ENCODE measurements around the gene WAS.
A peak's percentile ranks its signal among the peaks of the same experiment; 100 is the strongest.
"Not testable (repeated sequence)": the region's sequence is repeated elsewhere in the genome, so short reads cannot be mapped to it uniquely, and the experiment has no call there.

Gene WAS

DNA sequence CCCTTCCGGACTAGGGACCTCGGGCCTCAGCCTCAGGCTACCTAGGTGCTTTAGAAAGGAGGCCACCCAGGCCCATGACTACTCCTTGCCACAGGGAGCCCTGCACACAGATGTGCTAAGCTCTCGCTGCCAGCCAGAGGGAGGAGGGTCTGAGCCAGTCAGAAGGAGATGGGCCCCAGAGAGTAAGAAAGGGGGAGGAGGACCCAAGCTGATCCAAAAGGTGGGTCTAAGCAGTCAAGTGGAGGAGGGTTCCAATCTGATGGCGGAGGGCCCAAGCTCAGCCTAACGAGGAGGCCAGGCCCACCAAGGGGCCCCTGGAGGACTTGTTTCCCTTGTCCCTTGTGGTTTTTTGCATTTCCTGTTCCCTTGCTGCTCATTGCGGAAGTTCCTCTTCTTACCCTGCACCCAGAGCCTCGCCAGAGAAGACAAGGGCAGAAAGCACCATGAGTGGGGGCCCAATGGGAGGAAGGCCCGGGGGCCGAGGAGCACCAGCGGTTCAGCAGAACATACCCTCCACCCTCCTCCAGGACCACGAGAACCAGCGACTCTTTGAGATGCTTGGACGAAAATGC, at the start of gene WAS:
Gene WAS, plus strand, starts transcription at position 389 of the 572 bp plus-strand sequence. Its CDS starts 55 bp downstream, at position 444.
- Histone ChIP-seq H3K27ac (ENCODE audit: low read depth, low read length) (peak within 1 kb of the TSS; percentile 32), H3K4me3 (ENCODE audit: low read depth in 1 of 2, low read length in 2 of 2) (peak within 1 kb of the TSS; percentile 52 to 60), H3K36me3 (ENCODE audit: control insufficient read depth in 1 of 2, insufficient read depth in 2 of 2, low read length in 2 of 2) (no peaks in the 10 kb centered on the region), H3K9me3 (ENCODE audit: control insufficient read depth in 1 of 2, low read length in 2 of 2) (no peaks in the 10 kb centered on the region), H3K4me1 (ENCODE audit: control insufficient read depth in 1 of 2, insufficient read depth in 2 of 2, low read length in 2 of 2) (peaks cover 0 to 3% of the 10 kb centered on the region in 2 donors), H3K9ac (ENCODE audit: low read depth in 1 of 2, low read length in 2 of 2) (peak within 1 kb of the TSS; percentile 18 to 51), H3K27me3 (ENCODE audit: control insufficient read depth in 1 of 2, insufficient read depth in 2 of 2, low read length in 2 of 2) (no peaks in the 10 kb centered on the region)

GRCh38 chrX:48636301-48636700, 47.3 kb upstream of the WAS start:
- Histone ChIP-seq H3K27me3 (ENCODE audit: control insufficient read depth in 1 of 2, insufficient read depth in 2 of 2, low read length in 2 of 2) (no peaks in the 10 kb centered on the region), H3K36me3 (ENCODE audit: control insufficient read depth in 1 of 2, insufficient read depth in 2 of 2, low read length in 2 of 2) (no peaks in the 10 kb centered on the region), H3K9me3 (ENCODE audit: control insufficient read depth in 1 of 2, low read length in 2 of 2) (no peaks in the 10 kb centered on the region), H3K4me1 (ENCODE audit: control insufficient read depth in 1 of 2, insufficient read depth in 2 of 2, low read length in 2 of 2) (peaks cover 0 to 7% of the 10 kb centered on the region in 2 donors), H3K27ac (ENCODE audit: low read depth, low read length) (no peak overlapping the region), H3K4me3 (ENCODE audit: low read depth in 1 of 2, low read length in 2 of 2) (no peak overlapping the region), H3K9ac (ENCODE audit: low read depth in 1 of 2, low read length in 2 of 2) (no peak overlapping the region)

DNA sequence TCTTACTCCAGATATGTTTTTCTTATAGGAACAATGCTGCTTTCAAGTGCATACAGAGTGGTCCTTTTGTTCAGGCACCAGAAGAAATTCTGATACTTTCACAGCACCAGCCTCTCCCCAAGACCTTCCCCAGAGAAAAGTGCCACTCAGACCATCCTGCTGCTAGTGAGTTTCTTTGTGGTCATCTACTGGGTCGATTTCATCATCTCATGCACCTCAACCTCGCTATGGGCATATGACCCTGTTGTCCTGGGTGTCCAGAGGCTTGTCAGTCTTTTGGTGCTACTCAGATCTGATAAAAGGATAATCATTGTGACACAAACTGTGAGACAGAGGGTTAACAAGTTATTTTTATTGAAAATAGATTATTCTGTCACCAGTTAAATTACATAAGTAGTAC, 46.8 kb upstream of the WAS start:
- no peak overlapping the region for H3K27ac ChIP-seq (ENCODE audit: low read depth, low read length)
- no peak overlapping the region for H3K4me3 ChIP-seq (ENCODE audit: low read depth in 1 of 2, low read length in 2 of 2)
- no peaks in the 10 kb centered on the region for H3K9me3 ChIP-seq (ENCODE audit: control insufficient read depth in 1 of 2, low read length in 2 of 2)
- H3K9ac ChIP-seq (ENCODE audit: low read depth in 1 of 2, low read length in 2 of 2) = no peak overlapping the region
- H3K4me1 ChIP-seq (ENCODE audit: control insufficient read depth in 1 of 2, insufficient read depth in 2 of 2, low read length in 2 of 2) = peaks cover 0 to 5% of the 10 kb centered on the region in 2 donors
- H3K36me3 ChIP-seq (ENCODE audit: control insufficient read depth in 1 of 2, insufficient read depth in 2 of 2, low read length in 2 of 2) = no peaks in the 10 kb centered on the region
- H3K27me3 ChIP-seq (ENCODE audit: control insufficient read depth in 1 of 2, insufficient read depth in 2 of 2, low read length in 2 of 2) = no peaks in the 10 kb centered on the region

DNA sequence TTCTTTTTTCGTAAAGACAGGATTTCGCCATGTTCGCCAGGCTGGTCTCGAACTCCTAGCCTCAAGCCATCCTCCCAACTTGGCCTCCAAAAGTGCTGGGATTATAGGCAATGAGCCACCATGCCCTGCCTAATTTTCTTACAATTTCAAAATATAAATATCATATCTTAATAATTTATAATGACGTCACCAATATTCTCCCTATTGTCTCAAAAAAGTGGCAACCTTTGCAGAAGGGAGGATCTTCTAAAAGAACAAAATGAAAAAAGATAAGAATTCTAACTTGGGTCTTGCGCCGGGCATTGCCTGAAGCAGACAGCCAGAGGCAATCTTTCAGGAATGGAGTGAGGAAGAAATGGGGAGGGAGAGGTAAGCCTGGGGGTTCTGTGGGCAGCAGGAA, 37.9 kb upstream of the WAS start:
- H3K27ac ChIP-seq (ENCODE audit: low read depth, low read length) = no peak overlapping the region
- no peak overlapping the region for H3K9ac ChIP-seq (ENCODE audit: low read depth in 1 of 2, low read length in 2 of 2)
- no peaks in the 10 kb centered on the region for H3K27me3 ChIP-seq (ENCODE audit: control insufficient read depth in 1 of 2, insufficient read depth in 2 of 2, low read length in 2 of 2)
- H3K4me3 ChIP-seq (ENCODE audit: low read depth in 1 of 2, low read length in 2 of 2) = no peak overlapping the region
- H3K4me1 ChIP-seq (ENCODE audit: control insufficient read depth in 1 of 2, insufficient read depth in 2 of 2, low read length in 2 of 2) = no peaks in the 10 kb centered on the region
- no peaks in the 10 kb centered on the region for H3K36me3 ChIP-seq (ENCODE audit: control insufficient read depth in 1 of 2, insufficient read depth in 2 of 2, low read length in 2 of 2)
- H3K9me3 ChIP-seq (ENCODE audit: control insufficient read depth in 1 of 2, low read length in 2 of 2) = no peaks in the 10 kb centered on the region

- H3K9ac ChIP-seq (ENCODE audit: low read depth in 1 of 2, low read length in 2 of 2) = no peak overlapping the region
- H3K9me3 ChIP-seq (ENCODE audit: control insufficient read depth in 1 of 2, low read length in 2 of 2) = no peaks in the 10 kb centered on the region
- H3K36me3 ChIP-seq (ENCODE audit: control insufficient read depth in 1 of 2, insufficient read depth in 2 of 2, low read length in 2 of 2) = no peaks in the 10 kb centered on the region
- H3K27me3 ChIP-seq (ENCODE audit: control insufficient read depth in 1 of 2, insufficient read depth in 2 of 2, low read length in 2 of 2) = no peaks in the 10 kb centered on the region
- no peaks in the 10 kb centered on the region for H3K4me1 ChIP-seq (ENCODE audit: control insufficient read depth in 1 of 2, insufficient read depth in 2 of 2, low read length in 2 of 2)
- H3K4me3 ChIP-seq (ENCODE audit: low read depth in 1 of 2, low read length in 2 of 2) = no peak overlapping the region
- H3K27ac ChIP-seq (ENCODE audit: low read depth, low read length) = no peak overlapping the region
Measured at GRCh38 chrX:48648336-48648751, 35.3 kb upstream of the WAS start.

GRCh38 chrX:48649102-48649501, 34.5 kb upstream of the WAS start:
- H3K9ac ChIP-seq (ENCODE audit: low read depth in 1 of 2, low read length in 2 of 2) = no peak overlapping the region
- no peak overlapping the region for H3K27ac ChIP-seq (ENCODE audit: low read depth, low read length)
- H3K9me3 ChIP-seq (ENCODE audit: control insufficient read depth in 1 of 2, low read length in 2 of 2) = no peaks in the 10 kb centered on the region
- no peaks in the 10 kb centered on the region for H3K4me1 ChIP-seq (ENCODE audit: control insufficient read depth in 1 of 2, insufficient read depth in 2 of 2, low read length in 2 of 2)
- no peaks in the 10 kb centered on the region for H3K27me3 ChIP-seq (ENCODE audit: control insufficient read depth in 1 of 2, insufficient read depth in 2 of 2, low read length in 2 of 2)
- no peaks in the 10 kb centered on the region for H3K36me3 ChIP-seq (ENCODE audit: control insufficient read depth in 1 of 2, insufficient read depth in 2 of 2, low read length in 2 of 2)
- no peak overlapping the region for H3K4me3 ChIP-seq (ENCODE audit: low read depth in 1 of 2, low read length in 2 of 2)

GRCh38 chrX:48652055-48652579, 31.5 kb upstream of the WAS start:
- not testable (repeated sequence) for H3K9ac ChIP-seq (ENCODE audit: low read depth in 1 of 2, low read length in 2 of 2); H3K9me3 ChIP-seq (ENCODE audit: control insufficient read depth in 1 of 2, low read length in 2 of 2); H3K4me3 ChIP-seq (ENCODE audit: low read depth in 1 of 2, low read length in 2 of 2); H3K27me3 ChIP-seq (ENCODE audit: control insufficient read depth in 1 of 2, insufficient read depth in 2 of 2, low read length in 2 of 2); H3K4me1 ChIP-seq (ENCODE audit: control insufficient read depth in 1 of 2, insufficient read depth in 2 of 2, low read length in 2 of 2); H3K27ac ChIP-seq (ENCODE audit: low read depth, low read length); H3K36me3 ChIP-seq (ENCODE audit: control insufficient read depth in 1 of 2, insufficient read depth in 2 of 2, low read length in 2 of 2)

DNA sequence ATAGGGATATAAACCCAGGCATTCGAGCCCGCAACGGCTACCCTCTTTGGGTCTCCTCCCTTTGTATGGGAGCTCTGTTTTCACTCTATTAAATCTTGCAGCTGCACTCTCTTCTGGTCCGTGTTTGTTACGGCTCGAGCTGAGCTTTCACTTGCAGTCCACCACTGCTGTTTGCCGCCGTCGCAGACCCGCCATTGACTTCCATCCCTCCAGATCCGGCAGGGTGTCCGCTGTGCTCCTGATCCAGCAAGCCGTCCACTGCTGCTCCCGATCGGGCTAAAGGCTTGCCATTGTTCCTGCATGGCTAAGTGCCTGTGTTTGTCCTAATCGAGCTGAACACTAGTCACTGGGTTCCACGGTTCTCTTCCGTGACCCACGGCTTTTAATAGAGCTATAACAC, 28.9 kb upstream of the WAS start:
- not testable (repeated sequence) for H3K4me3 ChIP-seq (ENCODE audit: low read depth in 1 of 2, low read length in 2 of 2); H3K9ac ChIP-seq (ENCODE audit: low read depth in 1 of 2, low read length in 2 of 2); H3K27me3 ChIP-seq (ENCODE audit: control insufficient read depth in 1 of 2, insufficient read depth in 2 of 2, low read length in 2 of 2); H3K27ac ChIP-seq (ENCODE audit: low read depth, low read length); H3K9me3 ChIP-seq (ENCODE audit: control insufficient read depth in 1 of 2, low read length in 2 of 2); H3K4me1 ChIP-seq (ENCODE audit: control insufficient read depth in 1 of 2, insufficient read depth in 2 of 2, low read length in 2 of 2); H3K36me3 ChIP-seq (ENCODE audit: control insufficient read depth in 1 of 2, insufficient read depth in 2 of 2, low read length in 2 of 2)

- not testable (repeated sequence) for H3K9me3 ChIP-seq (ENCODE audit: control insufficient read depth in 1 of 2, low read length in 2 of 2); H3K4me3 ChIP-seq (ENCODE audit: low read depth in 1 of 2, low read length in 2 of 2); H3K4me1 ChIP-seq (ENCODE audit: control insufficient read depth in 1 of 2, insufficient read depth in 2 of 2, low read length in 2 of 2); H3K27ac ChIP-seq (ENCODE audit: low read depth, low read length); H3K9ac ChIP-seq (ENCODE audit: low read depth in 1 of 2, low read length in 2 of 2); H3K27me3 ChIP-seq (ENCODE audit: control insufficient read depth in 1 of 2, insufficient read depth in 2 of 2, low read length in 2 of 2); H3K36me3 ChIP-seq (ENCODE audit: control insufficient read depth in 1 of 2, insufficient read depth in 2 of 2, low read length in 2 of 2)
Measured at GRCh38 chrX:48659686-48660085, 23.9 kb upstream of the WAS start.

DNA sequence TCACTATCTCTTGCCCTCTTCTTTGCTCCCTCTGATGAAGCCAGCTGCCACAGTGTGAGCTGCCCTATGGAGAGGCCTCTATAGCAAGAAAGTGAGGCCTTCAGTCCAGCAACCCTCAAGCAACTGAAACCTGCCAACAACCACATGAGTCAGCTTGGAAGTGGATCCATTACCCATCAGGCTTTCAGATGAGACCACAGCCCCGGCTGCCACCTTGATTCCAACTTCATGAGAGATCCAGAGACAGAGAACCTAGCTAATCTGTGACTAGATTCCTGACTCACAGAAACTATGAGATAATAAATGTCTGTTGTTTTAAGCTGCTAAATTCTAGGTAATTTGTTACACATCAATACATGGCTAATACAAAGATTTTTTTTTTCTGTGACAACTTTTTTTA, 20.4 kb upstream of the WAS start:
- Histone ChIP-seq H3K9ac (ENCODE audit: low read depth in 1 of 2, low read length in 2 of 2) (no peak overlapping the region), H3K27ac (ENCODE audit: low read depth, low read length) (no peak overlapping the region), H3K9me3 (ENCODE audit: control insufficient read depth in 1 of 2, low read length in 2 of 2) (no peaks in the 10 kb centered on the region), H3K4me3 (ENCODE audit: low read depth in 1 of 2, low read length in 2 of 2) (no peak overlapping the region), H3K4me1 (ENCODE audit: control insufficient read depth in 1 of 2, insufficient read depth in 2 of 2, low read length in 2 of 2) (no peaks in the 10 kb centered on the region), H3K27me3 (ENCODE audit: control insufficient read depth in 1 of 2, insufficient read depth in 2 of 2, low read length in 2 of 2) (no peaks in the 10 kb centered on the region), H3K36me3 (ENCODE audit: control insufficient read depth in 1 of 2, insufficient read depth in 2 of 2, low read length in 2 of 2) (no peaks in the 10 kb centered on the region)

DNA sequence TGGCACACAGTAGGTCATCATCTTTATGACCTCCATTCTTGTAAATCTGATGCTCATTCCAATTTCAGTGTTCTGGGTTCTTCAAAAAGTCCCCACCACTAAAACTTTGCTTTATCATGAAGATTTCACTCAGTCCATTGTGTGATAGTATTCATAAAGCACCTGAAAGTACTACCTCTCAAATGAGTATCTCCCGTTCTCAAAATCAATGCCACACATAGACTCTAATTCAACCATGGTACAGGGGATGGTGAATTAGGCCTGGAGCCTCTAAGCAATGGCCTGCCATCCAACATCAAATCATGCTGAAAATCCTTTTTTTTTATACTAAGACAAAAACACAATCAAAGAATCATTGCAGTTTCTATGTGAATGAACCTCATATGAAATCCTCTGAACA, 19.4 kb upstream of the WAS start:
- H3K36me3 ChIP-seq (ENCODE audit: control insufficient read depth in 1 of 2, insufficient read depth in 2 of 2, low read length in 2 of 2) = no peaks in the 10 kb centered on the region
- no peak overlapping the region for H3K4me3 ChIP-seq (ENCODE audit: low read depth in 1 of 2, low read length in 2 of 2)
- H3K9ac ChIP-seq (ENCODE audit: low read depth in 1 of 2, low read length in 2 of 2) = no peak overlapping the region
- H3K4me1 ChIP-seq (ENCODE audit: control insufficient read depth in 1 of 2, insufficient read depth in 2 of 2, low read length in 2 of 2) = no peaks in the 10 kb centered on the region
- no peak overlapping the region for H3K27ac ChIP-seq (ENCODE audit: low read depth, low read length)
- H3K27me3 ChIP-seq (ENCODE audit: control insufficient read depth in 1 of 2, insufficient read depth in 2 of 2, low read length in 2 of 2) = no peaks in the 10 kb centered on the region
- H3K9me3 ChIP-seq (ENCODE audit: control insufficient read depth in 1 of 2, low read length in 2 of 2) = no peaks in the 10 kb centered on the region
